NCI-H146 treated with DMSO at 0.1 percent for 48 hours (cell line): ENCODE data around the gene MALAT1.
A peak's percentile ranks its signal among the peaks of the same experiment; 100 is the strongest.
"Not testable (repeated sequence)": the region's sequence is repeated elsewhere in the genome, so short reads cannot be mapped to it uniquely, and the experiment has no call there.

ENCODE experiments used
- DNase-seq: peaks from one replicate; lab custom pipeline; 2025; ENCODE audit not compliant: unreplicated experiment; lab: John Stamatoyannopoulos, UW

MALAT1 gene

DNA sequence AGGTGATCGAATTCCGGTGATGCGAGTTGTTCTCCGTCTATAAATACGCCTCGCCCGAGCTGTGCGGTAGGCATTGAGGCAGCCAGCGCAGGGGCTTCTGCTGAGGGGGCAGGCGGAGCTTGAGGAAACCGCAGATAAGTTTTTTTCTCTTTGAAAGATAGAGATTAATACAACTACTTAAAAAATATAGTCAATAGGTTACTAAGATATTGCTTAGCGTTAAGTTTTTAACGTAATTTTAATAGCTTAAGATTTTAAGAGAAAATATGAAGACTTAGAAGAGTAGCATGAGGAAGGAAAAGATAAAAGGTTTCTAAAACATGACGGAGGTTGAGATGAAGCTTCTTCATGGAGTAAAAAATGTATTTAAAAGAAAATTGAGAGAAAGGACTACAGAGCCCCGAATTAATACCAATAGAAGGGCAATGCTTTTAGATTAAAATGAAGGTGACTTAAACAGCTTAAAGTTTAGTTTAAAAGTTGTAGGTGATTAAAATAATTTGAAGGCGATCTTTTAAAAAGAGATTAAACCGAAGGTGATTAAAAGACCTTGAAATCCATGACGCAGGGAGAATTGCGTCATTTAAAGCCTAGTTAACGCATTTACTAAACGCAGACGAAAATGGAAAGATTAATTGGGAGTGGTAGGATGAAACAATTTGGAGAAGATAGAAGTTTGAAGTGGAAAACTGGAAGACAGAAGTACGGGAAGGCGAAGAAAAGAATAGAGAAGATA, at the start of gene MALAT1:
MALAT1 (plus strand) TSS at position 69 of the 736 bp plus-strand sequence.
- peak; percentile 91 for DNase-seq

DNA sequence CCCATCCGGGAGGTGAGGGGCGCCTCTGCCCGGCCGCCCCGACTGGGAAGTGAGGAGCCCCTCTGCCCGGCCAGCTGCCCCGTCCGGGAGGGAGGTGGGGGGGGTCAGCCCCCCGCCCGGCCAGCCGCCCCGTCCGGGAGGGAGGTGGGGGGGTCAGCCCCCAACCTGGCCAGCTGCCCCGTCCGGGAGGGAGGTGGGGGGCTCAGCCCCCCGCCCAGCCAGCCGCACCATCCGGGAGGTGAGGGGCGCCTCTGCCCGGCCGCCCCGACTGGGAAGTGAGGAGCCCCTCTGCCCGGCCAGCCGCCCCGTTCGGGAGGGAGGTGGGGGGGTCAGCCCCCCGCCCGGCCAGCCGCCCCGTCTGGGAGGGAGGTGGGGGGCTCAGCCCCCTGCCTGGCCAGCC, 47.5 kb upstream of the MALAT1 start:
- DNase-seq: not testable (repeated sequence)

DNA sequence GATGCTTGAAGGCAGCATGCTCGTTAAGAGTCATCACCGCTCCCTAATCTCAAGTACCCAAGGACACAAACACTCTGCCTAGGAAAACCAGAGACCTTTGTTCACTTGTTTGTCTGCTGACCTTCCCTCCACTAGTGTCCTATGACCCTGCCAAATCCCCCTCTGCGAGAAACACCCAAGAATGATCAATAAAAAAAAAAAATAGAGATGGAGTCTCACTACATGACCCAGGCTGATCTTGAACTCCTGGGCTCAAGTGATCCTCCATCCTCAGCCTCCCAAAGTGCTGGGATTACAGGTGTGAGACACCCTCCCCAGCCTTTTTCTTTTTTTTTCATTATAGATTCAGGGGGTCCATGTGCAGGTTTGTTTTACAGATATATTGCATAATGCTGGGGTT, 46.6 kb upstream of the MALAT1 start:
- DNase-seq: not testable (repeated sequence)

DNA sequence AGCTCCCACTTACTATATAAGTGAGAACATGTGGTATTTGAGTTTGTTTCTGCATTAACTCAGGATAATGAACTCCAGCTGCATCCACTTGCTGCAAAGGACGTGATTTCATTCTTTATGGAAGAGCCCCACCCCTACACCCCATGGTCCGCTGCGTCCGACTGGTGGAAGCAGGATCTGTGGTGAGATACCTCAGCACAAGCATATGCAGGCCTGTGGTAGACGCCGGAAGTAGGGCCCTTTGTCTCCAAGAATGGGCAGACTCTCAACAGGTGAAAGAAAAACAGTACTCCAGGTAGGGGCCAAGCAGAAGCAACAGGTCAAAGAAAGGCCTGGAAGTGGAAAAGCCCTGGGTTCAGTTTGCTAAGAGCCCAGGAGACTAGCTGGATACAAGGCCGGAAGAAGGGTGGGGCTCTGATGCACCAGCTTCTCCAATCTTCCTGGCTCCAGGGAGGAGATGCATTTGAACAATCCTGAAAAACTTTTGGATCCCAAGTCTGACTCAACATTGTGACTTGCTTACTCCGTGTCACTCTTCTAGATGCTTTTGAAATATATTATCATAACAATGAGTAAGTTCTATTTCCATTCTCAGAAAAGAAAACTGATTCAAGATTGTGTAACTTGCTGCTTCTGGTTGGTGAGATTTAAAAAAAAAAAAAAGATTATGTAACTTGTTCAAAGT, 45.9 kb upstream of the MALAT1 start:
- DNase-seq: no peak

DNA sequence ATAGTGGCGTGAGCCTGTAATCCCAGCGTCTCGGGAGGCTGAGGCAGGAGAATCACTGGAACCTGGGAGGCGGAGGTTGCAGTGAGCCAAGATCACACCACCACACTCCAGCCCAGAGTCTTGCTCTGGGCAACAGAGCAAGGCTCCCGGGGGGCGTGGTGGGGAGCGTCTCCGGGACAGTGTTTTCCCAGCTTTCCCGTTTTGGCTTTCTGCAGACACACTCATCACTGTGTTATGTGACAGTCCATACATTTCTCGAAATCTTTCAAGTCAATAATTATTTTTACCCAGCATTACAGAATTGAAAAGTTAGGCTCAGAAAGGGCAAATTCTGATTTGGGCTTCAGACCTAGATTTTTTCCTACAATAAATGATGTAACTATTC, 44.5 kb upstream of the MALAT1 start:
- no peak for DNase-seq

DNA sequence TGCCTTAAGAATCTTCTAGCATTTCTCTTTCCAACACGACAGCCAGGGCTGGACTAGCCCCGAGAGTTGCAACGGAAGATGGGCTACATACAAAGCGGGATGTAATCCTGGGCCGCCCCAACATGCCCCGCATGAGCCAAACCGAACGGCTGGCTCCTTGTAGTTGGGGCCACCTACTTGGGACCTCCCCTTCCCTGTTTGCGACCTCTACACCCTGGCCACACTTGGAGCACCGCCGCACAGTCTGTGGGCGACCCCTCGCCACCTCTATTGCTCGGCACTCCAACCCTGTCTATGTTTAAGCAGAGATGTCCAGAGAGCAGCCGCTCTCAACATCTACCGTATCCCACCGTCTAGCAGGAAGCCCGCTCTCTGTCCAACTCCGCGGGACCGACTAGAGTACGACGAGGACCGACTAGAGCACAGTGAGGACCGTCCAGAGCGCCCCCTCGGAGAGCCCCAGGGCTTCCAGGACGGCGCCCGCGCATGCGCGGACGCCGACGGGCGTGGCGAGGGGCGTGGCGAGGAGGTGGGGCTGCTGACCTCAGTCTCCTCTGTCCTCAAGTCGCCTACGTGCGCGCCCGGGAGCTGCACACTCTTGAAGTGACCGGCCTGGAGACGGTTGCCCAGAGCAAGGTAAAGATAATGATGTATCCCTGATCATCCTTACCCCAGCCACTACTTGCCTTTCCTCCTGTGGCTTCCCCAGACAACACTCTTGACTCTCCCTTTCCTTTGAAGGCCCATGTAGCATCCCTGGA, 44.0 kb upstream of the MALAT1 start:
- DNase-seq: peak; percentile 62

DNA sequence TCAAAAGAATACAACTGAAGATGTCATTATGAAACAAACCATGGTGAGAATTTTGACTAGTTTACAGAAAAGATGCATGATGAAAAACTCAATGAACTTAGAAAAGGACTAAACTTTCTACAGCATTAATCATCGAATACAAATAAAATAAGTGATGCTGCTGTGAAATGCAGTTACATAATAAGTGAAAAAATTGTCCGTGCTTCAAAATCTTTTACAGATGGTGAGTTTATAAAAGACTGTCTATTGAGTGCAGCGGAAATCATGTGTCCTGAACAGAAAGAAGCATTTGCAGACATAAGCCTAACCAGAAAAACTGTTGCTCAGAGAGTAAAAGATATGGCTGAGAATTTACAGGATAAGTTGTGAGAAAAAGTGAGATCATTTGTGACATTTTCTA, 42.4 kb upstream of the MALAT1 start:
- DNase-seq: no peak

DNA sequence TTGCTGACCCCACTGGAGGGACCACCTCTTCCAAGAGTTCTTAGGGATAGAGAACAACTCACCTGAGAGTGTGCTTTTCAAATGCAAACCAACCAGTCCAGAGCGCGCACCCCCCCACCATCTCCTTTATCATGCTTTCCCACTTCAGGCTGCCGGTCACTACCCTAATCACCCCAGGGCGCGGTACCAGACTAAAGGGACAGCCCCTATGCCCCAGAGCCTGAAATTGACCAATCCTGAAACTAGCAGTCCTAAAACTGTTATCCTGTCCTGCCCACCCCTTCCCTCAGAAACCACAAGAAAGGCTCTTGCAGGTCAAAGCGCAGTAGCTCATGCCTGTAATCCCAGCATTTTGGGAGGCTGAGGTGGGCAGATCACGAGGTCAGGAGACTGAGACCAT, 39.3 kb upstream of the MALAT1 start:
- no peak for DNase-seq

DNA sequence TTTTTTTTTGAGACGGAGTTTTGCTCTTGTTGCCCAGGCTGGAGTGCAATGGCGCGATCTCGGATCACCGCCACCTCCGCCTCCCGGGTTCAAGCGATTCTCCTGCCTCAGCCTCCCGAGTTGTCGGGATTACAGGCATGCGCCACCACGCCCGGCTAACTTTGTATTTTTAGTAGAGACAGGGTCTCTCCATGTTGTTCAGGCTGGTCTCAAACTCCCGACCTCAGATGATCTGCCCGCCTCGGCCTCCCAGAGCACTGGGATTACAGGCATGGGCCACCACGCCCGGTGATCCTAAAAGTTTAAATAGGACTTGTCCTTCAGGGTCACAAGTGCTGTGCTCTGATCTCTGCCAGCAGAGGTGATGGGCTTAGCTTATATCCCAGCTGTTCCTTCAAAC, 33.4 kb upstream of the MALAT1 start:
- DNase-seq: not testable (repeated sequence)

DNA sequence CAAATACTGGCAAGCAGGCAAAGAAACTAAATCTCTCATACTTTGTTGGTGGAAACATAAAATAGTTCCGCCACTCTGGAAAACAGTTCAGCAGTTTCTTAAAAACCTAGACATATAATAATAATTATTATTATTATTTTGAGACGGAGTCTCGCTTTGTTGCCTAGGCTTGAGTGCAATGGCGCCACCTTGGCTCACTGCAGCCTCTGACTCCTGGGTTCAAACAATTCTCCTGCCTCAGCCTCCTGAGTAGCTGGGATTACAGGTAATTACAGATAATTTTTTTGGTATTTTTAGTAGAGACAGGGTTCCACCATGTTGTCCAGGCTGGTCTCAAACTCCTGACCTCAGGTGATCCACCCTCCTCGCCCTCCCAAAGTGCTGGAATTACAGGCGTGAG, 31.5 kb upstream of the MALAT1 start:
- not testable (repeated sequence) for DNase-seq

DNA sequence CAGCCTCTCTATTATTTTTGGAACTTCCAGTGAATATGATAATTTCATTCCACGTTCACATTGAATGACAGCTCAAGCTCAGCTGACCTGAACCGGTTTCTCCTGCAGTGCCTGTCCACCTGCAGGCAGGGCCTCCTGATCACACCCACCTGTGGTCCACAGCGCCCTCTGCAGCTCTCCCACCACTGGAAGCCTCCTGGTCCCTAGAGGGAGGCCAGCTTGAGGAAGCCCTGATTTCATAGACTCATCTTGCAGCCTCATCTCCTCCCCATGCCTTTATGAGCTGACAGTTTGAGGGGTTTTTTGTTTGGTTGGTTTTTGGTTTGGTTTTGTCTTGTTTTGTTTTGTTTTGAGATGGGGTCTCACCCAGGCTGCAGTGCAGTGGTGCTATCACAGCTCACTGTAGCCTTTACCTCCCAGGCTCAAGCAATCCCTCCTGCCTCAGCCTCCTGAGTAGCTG, 29.9 kb upstream of the MALAT1 start:
- peak; percentile 60 for DNase-seq

DNA sequence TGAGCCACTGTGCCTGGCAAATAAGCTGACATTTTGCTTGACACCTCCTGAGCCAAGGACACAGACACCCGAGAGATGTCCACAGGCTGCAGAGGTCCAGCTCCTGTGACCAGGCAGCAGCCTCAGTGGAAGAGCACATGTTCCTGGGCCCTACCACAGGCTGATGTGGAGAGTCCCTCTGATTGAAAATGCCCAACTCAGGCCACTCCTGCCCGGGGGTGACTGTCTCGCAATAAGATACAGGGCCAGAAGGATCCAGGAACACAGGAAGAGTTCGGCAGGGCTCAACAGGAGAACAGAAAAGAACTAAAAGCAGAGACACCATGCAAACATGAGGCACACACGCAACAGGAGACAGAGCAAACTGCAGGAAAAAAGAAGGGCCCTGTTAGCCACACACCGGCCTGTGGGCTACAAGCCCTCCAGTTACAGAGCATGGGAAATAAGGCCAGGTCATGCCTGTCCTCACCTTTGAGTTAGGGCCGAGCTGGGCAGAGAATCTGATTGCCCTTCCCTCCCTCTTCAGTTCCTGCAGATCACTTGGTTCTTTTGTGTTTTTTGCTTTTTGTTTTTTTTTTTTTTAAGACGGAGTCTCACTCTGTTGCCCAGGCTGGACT, 28.3 kb upstream of the MALAT1 start:
- DNase-seq: no peak

DNA sequence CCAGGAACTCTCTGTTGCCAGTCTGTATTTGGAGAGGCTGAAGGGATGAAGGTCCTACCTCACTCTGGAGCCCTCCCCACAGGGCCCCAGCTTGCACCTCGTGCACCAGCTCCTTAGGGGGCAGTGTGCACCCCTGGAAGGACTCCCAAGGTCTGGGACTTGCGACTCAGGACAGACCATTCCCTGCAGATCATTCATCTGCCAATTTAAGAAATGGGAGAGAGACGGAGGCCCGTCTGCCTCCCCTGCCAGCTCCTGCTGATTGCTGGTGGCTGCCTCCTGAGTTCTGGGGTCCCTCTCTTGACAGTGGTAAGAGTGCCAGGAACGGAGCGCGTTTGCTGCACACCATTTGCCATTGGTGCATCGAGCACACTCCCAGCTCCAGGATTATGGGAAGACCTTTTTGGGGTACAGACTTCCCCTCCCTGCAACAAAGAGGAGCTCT, 27.4 kb upstream of the MALAT1 start:
- no peak for DNase-seq

DNA sequence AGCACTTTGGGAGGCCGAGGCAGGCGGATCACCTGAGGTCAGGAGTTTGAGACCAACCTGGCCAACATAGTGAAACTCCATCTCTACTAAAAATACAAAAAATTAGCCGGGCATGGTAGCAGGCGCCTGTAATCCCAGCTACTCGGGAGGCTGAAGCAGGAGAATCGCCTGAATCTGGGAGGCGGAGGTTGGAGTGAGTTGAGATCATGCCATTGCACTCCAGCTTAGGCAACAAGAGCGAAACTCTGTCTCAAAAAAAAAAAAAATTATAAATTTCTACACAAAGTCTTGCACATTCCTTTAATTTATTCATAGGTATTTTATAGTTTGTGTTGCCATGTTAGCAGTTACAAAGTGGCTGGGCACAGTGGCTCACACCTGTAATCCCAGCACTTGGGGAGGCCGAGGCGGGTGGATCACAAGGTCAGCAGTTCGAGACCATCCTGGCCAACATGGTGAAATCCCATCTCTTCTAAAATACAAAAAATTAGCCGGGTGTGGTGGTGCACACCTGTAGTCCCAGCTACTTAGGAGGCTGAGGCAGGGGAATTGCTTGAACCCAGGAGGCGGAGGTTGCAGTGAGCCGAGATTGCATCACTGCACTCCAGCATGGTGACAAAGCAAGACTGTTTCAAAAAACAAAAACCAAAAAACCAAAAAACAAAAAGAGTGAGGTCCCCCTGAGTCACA, 26.1 kb upstream of the MALAT1 start:
- not testable (repeated sequence) for DNase-seq

DNA sequence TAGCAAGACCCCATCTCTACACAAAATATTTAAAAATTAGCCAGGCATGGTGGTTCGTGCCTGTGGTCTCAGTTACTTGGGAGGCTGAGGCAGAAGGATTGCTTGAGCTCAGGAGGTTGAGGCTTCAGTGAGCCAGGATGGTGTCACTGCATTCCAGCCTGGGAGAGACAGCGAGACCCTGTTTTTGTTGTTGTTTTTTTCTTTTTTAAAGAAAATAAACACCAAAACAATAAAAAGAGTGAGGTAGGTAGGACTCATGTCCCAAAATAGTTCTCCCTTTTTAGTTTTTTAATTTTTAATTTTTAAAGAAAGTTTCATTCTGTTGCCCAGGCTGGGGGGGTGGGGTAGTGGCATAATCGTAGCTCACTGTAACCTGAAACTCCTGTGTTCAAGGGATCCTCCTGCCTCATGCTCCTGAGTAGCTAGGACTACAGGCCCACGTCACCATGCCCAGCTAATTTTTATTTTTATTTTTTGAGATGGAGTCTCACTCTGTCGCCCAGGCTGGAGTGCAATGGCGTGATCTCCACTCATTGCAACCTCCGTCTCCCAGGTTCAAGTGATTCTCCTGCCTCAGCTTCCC, 25.5 kb upstream of the MALAT1 start:
- no peak for DNase-seq

DNA sequence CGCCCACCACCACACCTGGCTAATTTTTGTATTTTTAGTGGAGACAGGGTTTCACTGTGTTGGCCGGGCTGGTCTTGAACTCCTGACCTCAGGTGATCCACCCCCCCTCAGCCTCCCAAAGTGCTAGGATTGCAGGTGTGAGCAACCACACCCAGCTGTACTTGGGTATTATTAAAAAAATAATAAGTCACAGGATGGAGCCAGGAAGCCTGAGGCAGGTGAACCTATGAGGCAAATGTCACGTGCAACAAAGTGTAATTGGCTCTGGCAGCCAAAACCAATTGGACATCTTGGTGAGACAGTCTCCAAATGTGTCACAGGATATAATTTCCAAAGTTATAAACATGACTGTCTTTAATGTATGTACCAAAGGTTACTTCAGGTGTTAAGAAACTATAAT, 24.0 kb upstream of the MALAT1 start:
- peak; percentile 69 for DNase-seq

DNA sequence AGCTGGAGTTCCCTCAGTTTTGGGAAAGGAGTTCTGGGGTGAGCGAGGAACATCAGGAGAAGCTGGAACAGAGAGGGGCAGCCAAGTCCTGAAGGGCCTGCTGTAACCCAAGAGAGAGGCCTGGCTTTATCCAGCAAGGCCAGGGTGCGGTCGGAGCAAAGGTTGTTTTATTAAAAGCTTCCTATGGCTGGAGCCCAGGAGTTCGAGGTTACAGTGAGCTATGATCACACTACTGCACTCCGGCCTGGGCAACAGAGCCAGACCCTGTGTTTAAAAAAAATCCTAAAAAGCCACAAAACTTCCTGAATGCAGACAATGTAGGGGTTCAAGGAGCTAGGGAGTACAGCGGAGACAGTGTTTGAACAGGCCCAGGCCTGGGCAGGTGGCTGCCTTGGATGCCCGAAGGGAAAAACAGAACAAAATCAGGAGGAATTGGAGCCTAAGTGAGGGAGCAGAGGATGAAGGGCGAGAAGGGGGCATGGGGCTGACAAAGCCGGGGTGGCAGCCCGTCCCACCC, 22.2 kb upstream of the MALAT1 start:
- no peak for DNase-seq

DNA sequence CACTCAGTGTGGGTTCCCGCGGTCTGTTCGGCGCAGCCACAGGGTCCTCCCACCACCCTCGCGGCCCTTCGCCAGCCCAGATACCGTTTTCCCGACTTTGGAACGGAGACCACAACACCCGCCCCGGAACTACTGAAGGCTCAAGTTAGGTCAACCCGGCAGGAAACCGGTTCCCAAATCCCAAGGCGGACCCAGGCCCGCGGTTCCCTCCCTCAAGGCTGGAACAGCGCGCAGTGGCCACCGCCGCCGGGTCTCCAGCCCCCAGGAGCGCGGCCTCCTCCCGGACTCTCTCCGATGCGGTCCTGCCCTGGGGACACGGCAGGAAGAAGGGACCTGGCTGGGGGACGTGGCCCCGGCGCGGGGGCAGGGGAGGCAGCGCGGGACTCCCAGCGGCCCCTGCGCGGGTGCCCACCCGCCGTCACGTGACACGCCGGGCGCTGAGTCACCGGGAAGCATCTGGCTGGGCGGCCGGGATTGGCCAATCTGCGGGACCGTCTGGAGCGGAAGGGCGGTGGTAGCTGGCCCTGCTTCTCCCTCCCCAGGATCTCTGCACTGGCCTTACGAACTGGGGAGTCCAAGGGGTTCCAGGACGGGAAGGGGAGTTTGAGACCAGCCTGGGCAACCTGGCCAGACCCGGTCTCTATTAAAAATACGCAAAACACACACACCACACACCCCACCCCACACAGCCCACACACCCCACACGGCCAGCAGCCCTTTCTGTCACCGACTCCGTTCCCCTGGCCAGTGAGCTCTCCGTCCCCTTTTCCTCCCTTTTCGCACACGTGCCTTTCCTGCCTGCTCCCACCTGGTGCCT, 21.5 kb upstream of the MALAT1 start:
- DNase-seq: peak; percentile 89
